HFF-Myc (cell line): Measurements from ENCODE around the gene CHRNB2.

ENCODE experiments used
- DNase-seq: peaks from one replicate; pipeline ENCODE4 v3.0.0-alpha.2; 2011; ENCODE audit warnings: low read depth; ENCODE audit errors: extremely low read depth
- H3K4me3 ChIP-seq: replicated peaks from 2 replicates; pipeline ENCODE4 v1.5.1; 2011; ENCODE audit warnings: low read depth, mild to moderate bottlenecking, control low read depth, low read length
- TF ChIP-seq, protein P1 (sequence below): IDR thresholded peaks from 2 replicates; pipeline ENCODE4 v1.5.1; 2012; ENCODE audit warnings: mild to moderate bottlenecking, low read depth, low read length, control low read depth; ENCODE audit errors: missing control alignments

Gene CHRNB2

DNA sequence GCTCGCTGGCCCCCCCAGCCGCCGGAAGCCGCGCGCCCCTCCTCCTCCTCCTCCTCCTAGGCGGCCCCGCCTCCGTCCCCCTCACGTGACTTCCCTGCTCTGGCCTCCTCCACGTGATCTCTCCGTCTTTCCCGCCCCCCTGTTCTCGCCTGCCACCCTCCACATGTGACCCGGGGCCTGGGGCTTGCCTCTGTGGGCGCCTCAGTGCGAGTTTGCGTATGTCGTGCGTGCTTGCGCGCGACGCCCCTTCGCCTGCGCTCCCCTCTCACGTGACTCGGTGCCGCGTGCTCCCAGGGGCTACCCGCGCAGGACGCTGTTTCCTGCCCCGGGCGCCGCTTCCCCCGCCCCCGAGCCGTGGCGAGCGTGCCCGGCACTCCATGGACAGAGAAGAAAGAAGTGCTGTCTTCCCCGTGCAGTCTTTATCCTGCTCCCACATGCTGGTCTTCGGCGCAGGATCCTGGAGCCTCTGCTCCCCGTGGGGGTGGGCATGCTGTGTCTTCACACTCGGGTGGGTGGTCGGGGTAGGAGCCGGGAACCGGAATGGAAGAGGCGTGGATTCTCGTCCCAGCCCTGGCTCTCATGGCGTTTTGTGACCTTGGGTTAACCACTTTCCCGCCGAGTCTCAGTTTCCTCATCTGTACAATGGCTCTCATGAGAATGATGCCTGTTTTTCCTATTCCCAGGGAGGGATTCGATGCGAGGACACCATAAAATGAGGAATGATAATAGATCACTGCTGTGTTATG lies 8.7 kb upstream of the CHRNB2 start:
- TF ChIP-seq, protein P1, sequence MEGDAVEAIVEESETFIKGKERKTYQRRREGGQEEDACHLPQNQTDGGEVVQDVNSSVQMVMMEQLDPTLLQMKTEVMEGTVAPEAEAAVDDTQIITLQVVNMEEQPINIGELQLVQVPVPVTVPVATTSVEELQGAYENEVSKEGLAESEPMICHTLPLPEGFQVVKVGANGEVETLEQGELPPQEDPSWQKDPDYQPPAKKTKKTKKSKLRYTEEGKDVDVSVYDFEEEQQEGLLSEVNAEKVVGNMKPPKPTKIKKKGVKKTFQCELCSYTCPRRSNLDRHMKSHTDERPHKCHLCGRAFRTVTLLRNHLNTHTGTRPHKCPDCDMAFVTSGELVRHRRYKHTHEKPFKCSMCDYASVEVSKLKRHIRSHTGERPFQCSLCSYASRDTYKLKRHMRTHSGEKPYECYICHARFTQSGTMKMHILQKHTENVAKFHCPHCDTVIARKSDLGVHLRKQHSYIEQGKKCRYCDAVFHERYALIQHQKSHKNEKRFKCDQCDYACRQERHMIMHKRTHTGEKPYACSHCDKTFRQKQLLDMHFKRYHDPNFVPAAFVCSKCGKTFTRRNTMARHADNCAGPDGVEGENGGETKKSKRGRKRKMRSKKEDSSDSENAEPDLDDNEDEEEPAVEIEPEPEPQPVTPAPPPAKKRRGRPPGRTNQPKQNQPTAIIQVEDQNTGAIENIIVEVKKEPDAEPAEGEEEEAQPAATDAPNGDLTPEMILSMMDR, result no peak
- peak; percentile 95 for DNase-seq
- H3K4me3 ChIP-seq, result peak overlapping the region; percentile 60

- TF ChIP-seq, protein P1, result peak; percentile 90
- peak; percentile 88 for DNase-seq
- peak overlapping the region; percentile 60 for H3K4me3 ChIP-seq
Measured at GRCh38 chr1:154559466-154560044, 8.0 kb upstream of the CHRNB2 start.

DNA sequence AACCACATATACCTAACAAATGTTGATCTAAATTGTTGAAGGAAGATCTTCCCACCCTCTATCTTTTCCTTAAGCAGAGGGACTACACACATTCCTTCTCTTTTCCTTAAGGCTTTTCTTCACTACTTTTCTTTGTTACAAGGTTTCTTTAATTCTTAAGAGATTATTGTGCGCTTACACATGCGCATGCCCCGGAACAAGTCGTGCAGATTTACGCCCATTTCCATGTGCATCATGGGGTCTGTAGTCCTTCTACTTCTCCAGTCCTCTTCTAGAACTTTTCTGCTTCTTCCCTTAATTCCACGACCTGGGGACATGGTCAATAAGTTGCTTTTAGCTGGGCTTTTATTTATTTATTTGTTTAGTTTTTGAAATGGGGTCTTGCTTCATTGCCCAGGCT lies 1.7 kb upstream of the CHRNB2 start:
- H3K4me3 ChIP-seq, result no peak overlapping the region
- TF ChIP-seq, protein P1, result no peak
- DNase-seq, result no peak

DNA sequence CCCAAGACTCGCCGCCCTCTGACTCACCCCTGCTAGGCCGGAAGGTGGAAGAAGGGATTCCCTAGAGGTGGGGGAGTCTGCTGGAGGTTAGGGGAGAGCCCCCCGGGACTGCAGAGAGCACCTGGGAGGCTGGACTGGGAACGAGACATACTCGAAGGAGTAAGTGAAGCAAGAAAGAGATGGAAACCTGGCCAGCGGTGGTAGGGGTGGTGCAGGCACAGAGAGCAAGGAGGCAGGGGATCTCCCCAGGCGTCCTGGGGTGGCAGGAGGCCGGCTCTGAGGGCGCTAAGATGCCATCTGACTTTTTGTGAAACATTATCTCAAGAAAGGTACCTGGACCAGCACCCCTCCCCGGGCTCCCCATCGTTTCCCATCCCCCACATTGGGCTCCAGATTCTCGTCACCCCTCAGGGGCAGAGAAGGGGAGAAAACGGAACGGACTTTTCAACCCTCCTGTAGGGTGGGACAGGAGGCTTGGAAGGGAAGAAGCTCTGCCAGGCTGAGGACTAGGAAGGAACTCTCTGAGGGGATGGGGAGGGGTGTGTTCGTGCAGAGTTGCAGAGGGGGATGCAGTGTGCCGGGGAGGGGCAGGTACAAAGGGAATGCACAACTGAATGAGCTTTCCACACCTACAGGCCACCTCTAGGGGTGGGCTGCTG lies 708 bp downstream of the CHRNB2 start:
- DNase-seq, result no peak
- TF ChIP-seq, protein P1, result no peak
- H3K4me3 ChIP-seq, result no peak overlapping the region; the same call in 1 of the 2 replicates

DNA sequence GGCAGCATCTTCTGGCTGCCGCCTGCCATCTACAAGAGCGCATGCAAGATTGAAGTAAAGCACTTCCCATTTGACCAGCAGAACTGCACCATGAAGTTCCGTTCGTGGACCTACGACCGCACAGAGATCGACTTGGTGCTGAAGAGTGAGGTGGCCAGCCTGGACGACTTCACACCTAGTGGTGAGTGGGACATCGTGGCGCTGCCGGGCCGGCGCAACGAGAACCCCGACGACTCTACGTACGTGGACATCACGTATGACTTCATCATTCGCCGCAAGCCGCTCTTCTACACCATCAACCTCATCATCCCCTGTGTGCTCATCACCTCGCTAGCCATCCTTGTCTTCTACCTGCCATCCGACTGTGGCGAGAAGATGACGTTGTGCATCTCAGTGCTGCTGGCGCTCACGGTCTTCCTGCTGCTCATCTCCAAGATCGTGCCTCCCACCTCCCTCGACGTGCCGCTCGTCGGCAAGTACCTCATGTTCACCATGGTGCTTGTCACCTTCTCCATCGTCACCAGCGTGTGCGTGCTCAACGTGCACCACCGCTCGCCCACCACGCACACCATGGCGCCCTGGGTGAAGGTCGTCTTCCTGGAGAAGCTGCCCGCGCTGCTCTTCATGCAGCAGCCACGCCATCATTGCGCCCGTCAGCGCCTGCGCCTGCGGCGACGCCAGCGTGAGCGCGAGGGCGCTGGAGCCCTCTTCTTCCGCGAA lies 3.8 kb downstream of the CHRNB2 start:
- TF ChIP-seq, protein P1, result no peak
- no peak for DNase-seq
- no peak overlapping the region for H3K4me3 ChIP-seq

- H3K4me3 ChIP-seq, result no peak overlapping the region
- DNase-seq, result no peak
- TF ChIP-seq, protein P1, result no peak
Measured at GRCh38 chr1:154571964-154572288, 4.3 kb downstream of the CHRNB2 start.
